Endothelial cell of umbilical vein (primary cell): ENCODE measurements around the gene SEMA3A. TPM values are rescaled to one million over a fixed set of nuclear protein-coding genes. Genes with fewer than 3 reads are reported as not detected.

ENCODE experiments used
- BruUV-seq: library from RNA; stranded (reverse); fragments of 400-500 nt; replicated peaks from 2 replicates; lab custom pipeline; 2021; lab: Mats Ljungman, UMichigan
- CTCF ChIA-PET: fragments of 300-600, 350-600 bp; sonication (Branson Sonifier 250); formaldehyde crosslinking; loops from one replicate; lab custom pipeline; 2021; ENCODE audit warnings: antibody characterized with exemption, inconsistent platforms; lab: Charles Lee
- POLR2A ChIA-PET: fragments of 300-600, 350-600 bp; sonication (Branson Sonifier 250); formaldehyde crosslinking; loops from one replicate; lab custom pipeline; 2021; ENCODE audit warnings: antibody characterized with exemption, inconsistent platforms; lab: Charles Lee
- DNase-seq: peaks from one replicate; pipeline ENCODE4 v3.0.0-alpha.2; 2011; ENCODE audit warnings: low read depth, low spot score
- FAIRE-seq: peaks from 2 replicates; lab custom pipeline; 2011; peaks lifted over from hg19 to GRCh38; lab: Jason Lieb, UNC
- H2AFZ ChIP-seq: 2 replicates; pipeline ENCODE4 v1.6.0; 2012; ENCODE audit warnings: low read depth, low read length, control low read depth, inconsistent platforms
- H3K27ac ChIP-seq: 2 replicates; pipeline ENCODE4 v1.5.1; 2011; ENCODE audit warnings: low read depth, mild to moderate bottlenecking, control low read depth, low read length, moderate library complexity; ENCODE audit not compliant: insufficient read depth
- H3K27me3 ChIP-seq, 2 experiments: 2 replicates each; pipeline versions ENCODE4 v1.6.0 to v1.6.1; 2011; ENCODE audit warnings: low read length in 2 of 2, mixed read lengths in 1 of 2; ENCODE audit not compliant: control insufficient read depth in 2 of 2, insufficient read depth in 2 of 2
- H3K36me3 ChIP-seq, 2 experiments: 2 replicates in 1 of 2; 3 replicates in 1 of 2; pipeline ENCODE4 v1.5.1; 2011; ENCODE audit warnings: low read length in 2 of 2, mild to moderate bottlenecking in 1 of 2, moderate library complexity in 1 of 2; ENCODE audit not compliant: control insufficient read depth in 2 of 2, insufficient read depth in 2 of 2; ENCODE audit errors: extremely low read depth in 1 of 2
- H3K4me1 ChIP-seq: 3 replicates; pipeline ENCODE4 v1.5.1; 2011; ENCODE audit warnings: mild to moderate bottlenecking, low read length; ENCODE audit not compliant: control insufficient read depth, insufficient read depth; ENCODE audit errors: extremely low read depth
- H3K4me2 ChIP-seq: 2 replicates; pipeline ENCODE4 v1.6.1; 2011; ENCODE audit warnings: low read length, control low read depth, mixed read lengths; ENCODE audit not compliant: insufficient read depth
- H3K4me3 ChIP-seq, 3 experiments: fragments of 200-600 bp in 1 of 3; sonication (generic), shearing (Covaris generic) in 1 of 3; replicated peaks in 1 of 3; 2 replicates each; pipeline ENCODE4 v1.5.1; 2011 to 2016; ENCODE audit warnings: control low read depth in 3 of 3, low read length in 3 of 3, mild to moderate bottlenecking in 2 of 3, inconsistent platforms in 1 of 3, low read depth in 1 of 3, moderate library complexity in 1 of 3; ENCODE audit not compliant: insufficient read depth in 1 of 3
- H3K79me2 ChIP-seq: 2 replicates; pipeline ENCODE4 v1.6.0; 2012; ENCODE audit warnings: low read length, inconsistent platforms; ENCODE audit not compliant: control insufficient read depth, insufficient read depth
- H3K9ac ChIP-seq: replicated peaks from 2 replicates; pipeline ENCODE3; 2011; ENCODE audit warnings: low read length, control low read depth; ENCODE audit not compliant: insufficient read depth; ENCODE audit errors: extremely low read depth
- H3K9me1 ChIP-seq: replicated peaks from 3 replicates; pipeline ENCODE4 v1.6.0; 2011; ENCODE audit warnings: mild to moderate bottlenecking, low read length; ENCODE audit not compliant: control insufficient read depth, insufficient read depth; ENCODE audit errors: extremely low read depth
- H3K9me3 ChIP-seq: replicated peaks from 2 replicates; pipeline ENCODE4 v1.5.1; 2012; ENCODE audit warnings: low read length, inconsistent platforms; ENCODE audit not compliant: control insufficient read depth, insufficient read depth
- H4K20me1 ChIP-seq: replicated peaks from 2 replicates; pipeline ENCODE3; 2011; ENCODE audit warnings: mild to moderate bottlenecking, low read length; ENCODE audit not compliant: control insufficient read depth, insufficient read depth; ENCODE audit errors: extremely low read depth
- CTCF ChIP-seq, 2 donors: IDR thresholded peaks; 1 replicate in 1 of 2; 2 replicates in 1 of 2; pipeline ENCODE4 v1.5.1; 2011; ENCODE audit warnings: low read length in 2 of 2, mild to moderate bottlenecking in 2 of 2, moderate library complexity in 2 of 2, control low read depth in 1 of 2, inconsistent platforms in 1 of 2, low read depth in 1 of 2; ENCODE audit not compliant: insufficient read depth in 1 of 2; ENCODE audit errors: extremely low read depth in 1 of 2
- EZH2 ChIP-seq: IDR thresholded peaks from 2 replicates; pipeline ENCODE4 v1.6.1; 2012; ENCODE audit warnings: borderline replicate concordance, low read depth, mild to moderate bottlenecking, moderate library complexity, low read length, inconsistent platforms; ENCODE audit not compliant: severe bottlenecking
- FOS ChIP-seq: IDR thresholded peaks from 2 replicates; pipeline ENCODE4 v1.6.1; 2011; ENCODE audit warnings: mild to moderate bottlenecking, low read length, moderate library complexity, borderline replicate concordance; ENCODE audit not compliant: insufficient read depth
- GATA2 ChIP-seq: IDR thresholded peaks from 2 replicates; pipeline ENCODE4 v1.7.0; 2011; ENCODE audit warnings: low read depth, mild to moderate bottlenecking, moderate library complexity, mixed read lengths, low read length; ENCODE audit not compliant: insufficient read length, insufficient read depth
- JUN ChIP-seq: IDR thresholded peaks from 2 replicates; pipeline ENCODE4 v1.6.1; 2011; ENCODE audit warnings: borderline replicate concordance, low read depth; ENCODE audit not compliant: insufficient read length, insufficient read depth
- MAX ChIP-seq: IDR thresholded peaks from 2 replicates; pipeline ENCODE4 v1.6.1; 2011; ENCODE audit not compliant: insufficient read depth, insufficient read length
- MYC ChIP-seq: IDR thresholded peaks from one replicate; pipeline ENCODE4 v1.6.1; 2011; ENCODE audit warnings: mild to moderate bottlenecking, low read depth, low read length
- POLR2A ChIP-seq: IDR thresholded peaks from 2 replicates; pipeline ENCODE4 v1.6.1; 2012; ENCODE audit warnings: low read depth, mild to moderate bottlenecking, control low read depth, low read length
- POLR2AphosphoS5 ChIP-seq: IDR thresholded peaks from 2 replicates; pipeline ENCODE4 v1.6.1; 2012; ENCODE audit warnings: low read depth, mild to moderate bottlenecking, control low read depth, low read length, moderate library complexity; ENCODE audit not compliant: insufficient read depth
- dilution Hi-C: fragments of 300-500 bp; cut with MboI; formaldehyde crosslinking; loops from one replicate; pipeline ENCODE4 v1.15.0; 2019; ENCODE audit warnings: low sequenced_read_pairs; ENCODE audit not compliant: extremely low pct_ligation_motif_present
- intact Hi-C: fragments of 100-400 bp; cut with micrococcal nuclease; formaldehyde crosslinking; loops from one replicate; pipeline ENCODE4 v1.10.0; 2022
- polyA plus RNA-seq, 4 experiments: library from polyadenylated mRNA; depleted of rRNA in 3 of 4; stranded (reverse) in 3 of 4; unstranded in 1 of 4; fragments of >200 nt; gene quantifications; 2 replicates each; pipeline versions ENCODE4 v1.2.1 to v1.2.3, GENCODE V29; 2011 to 2012; ENCODE audit warnings: missing spikeins in 1 of 4
- total RNA-seq: library from RNA; stranded (reverse); gene quantifications from 2 replicates; pipeline ENCODE4 v1.2.3, GENCODE V29; 2021

SEMA3A gene
- total and polyA plus RNA-seq, 2 donors (not counting 3 experiments of a cell fraction or from before 2014, with no cell fraction given), result 0.68 to 1.2 TPM

GRCh38 chr7:84219310-84219709 is 24.7 kb upstream of the SEMA3A start:
- no peaks in the 10 kb centered on the region for H4K20me1 ChIP-seq
- H3K4me1 ChIP-seq, result peaks cover 4% of the 10 kb centered on the region
- no peak overlapping the region for H3K9ac ChIP-seq
- no peak for DNase-seq
- no peaks in the 10 kb centered on the region for H3K9me1 ChIP-seq
- H3K4me2 ChIP-seq, result no peak overlapping the region
- POLR2A ChIA-PET, result no interaction called here
- TF ChIP-seq FOS, result peak; percentile 5
- TF ChIP-seq JUN, result no peak
- no peak overlapping the region for H2AFZ ChIP-seq
- BruUV-seq, result no TSS peak
- no peaks in the 10 kb centered on the region for H3K79me2 ChIP-seq
- H3K4me3 ChIP-seq, result no peak overlapping the region
- FAIRE-seq, result peak; percentile 35
- dilution Hi-C loops, result no loop called here
- no peaks in the 10 kb centered on the region for H3K36me3 ChIP-seq
- intact Hi-C loops, result no loop called here
- no peaks in the 10 kb centered on the region for H3K27me3 ChIP-seq
- CTCF ChIA-PET, result interaction anchor here (0.9 kb wide), 1 partner anchor 24 kb away, joined by 3 read pairs; no protein-coding TSS in a partner anchor
- H3K27ac ChIP-seq, result no peak overlapping the region
- peaks cover 2% of the 10 kb centered on the region for H3K9me3 ChIP-seq

- H3K4me3 ChIP-seq, result no peak overlapping the region
- no peak overlapping the region for H2AFZ ChIP-seq
- H3K79me2 ChIP-seq, result no peaks in the 10 kb centered on the region
- peaks cover 2% of the 10 kb centered on the region for H3K9me3 ChIP-seq
- DNase-seq, result peak; percentile 83
- no peaks in the 10 kb centered on the region for H3K27me3 ChIP-seq
- intact Hi-C loops (no loop called here), dilution Hi-C loops (no loop called here)
- H3K9me1 ChIP-seq, result no peaks in the 10 kb centered on the region
- BruUV-seq, result no TSS peak
- H3K9ac ChIP-seq, result no peak overlapping the region
- H3K4me1 ChIP-seq, result peaks cover 4% of the 10 kb centered on the region
- POLR2A ChIA-PET, result no interaction called here
- TF ChIP-seq EZH2 (no peak), JUN (no peak), POLR2A (no peak), FOS (no peak), MYC (no peak), CTCF (IDR thresholded peaks at IDR 0.05; ENCODE audit: extremely low read depth in 1 of 2, insufficient read depth in 1 of 2, low read depth in 1 of 2, low read length in 2 of 2) (no peak), MAX (no peak), POLR2AphosphoS5 (no peak), GATA2 (no peak)
- H4K20me1 ChIP-seq, result no peaks in the 10 kb centered on the region
- no peaks in the 10 kb centered on the region for H3K36me3 ChIP-seq
- FAIRE-seq, result no peak
- CTCF ChIA-PET, result interaction anchor here (0.9 to 1.0 kb wide), 2 partner anchors 23 to 30 kb away, joined by 3 read pairs; no protein-coding TSS in a partner anchor
- H3K27ac ChIP-seq, result no peak overlapping the region
- no peak overlapping the region for H3K4me2 ChIP-seq
Observed at GRCh38 chr7:84218681-84219080, 24.1 kb upstream of the SEMA3A start.
